Body of pancreas (tissue), 4 donors: ENCODE measurements around the gene CLASP1.

Experiments
- POLR2A ChIP-seq, 3 donors: fragments of 450-650 bp; IDR thresholded peaks; one replicate each; pipeline ENCODE4 v1.6.1; 2016; ENCODE audit warnings: antibody characterized with exemption in 3 of 3, mild to moderate bottlenecking in 2 of 3
- TF ChIP-seq, protein P1 (sequence below), 7 experiments: fragments of 450-650 bp in 4 of 7; fragments of 200-600 bp in 3 of 7; sonication (generic) in 3 of 7; IDR thresholded peaks; one replicate each; pipeline ENCODE4 v1.5.1; 2016 to 2019; ENCODE audit warnings: antibody characterized with exemption in 7 of 7

GRCh38 chr2:121365061-121365460, 284.2 kb downstream of the CLASP1 start:
- no peak for TF ChIP-seq POLR2A (IDR thresholded peaks at IDR 0.05)
- TF ChIP-seq, protein P1, sequence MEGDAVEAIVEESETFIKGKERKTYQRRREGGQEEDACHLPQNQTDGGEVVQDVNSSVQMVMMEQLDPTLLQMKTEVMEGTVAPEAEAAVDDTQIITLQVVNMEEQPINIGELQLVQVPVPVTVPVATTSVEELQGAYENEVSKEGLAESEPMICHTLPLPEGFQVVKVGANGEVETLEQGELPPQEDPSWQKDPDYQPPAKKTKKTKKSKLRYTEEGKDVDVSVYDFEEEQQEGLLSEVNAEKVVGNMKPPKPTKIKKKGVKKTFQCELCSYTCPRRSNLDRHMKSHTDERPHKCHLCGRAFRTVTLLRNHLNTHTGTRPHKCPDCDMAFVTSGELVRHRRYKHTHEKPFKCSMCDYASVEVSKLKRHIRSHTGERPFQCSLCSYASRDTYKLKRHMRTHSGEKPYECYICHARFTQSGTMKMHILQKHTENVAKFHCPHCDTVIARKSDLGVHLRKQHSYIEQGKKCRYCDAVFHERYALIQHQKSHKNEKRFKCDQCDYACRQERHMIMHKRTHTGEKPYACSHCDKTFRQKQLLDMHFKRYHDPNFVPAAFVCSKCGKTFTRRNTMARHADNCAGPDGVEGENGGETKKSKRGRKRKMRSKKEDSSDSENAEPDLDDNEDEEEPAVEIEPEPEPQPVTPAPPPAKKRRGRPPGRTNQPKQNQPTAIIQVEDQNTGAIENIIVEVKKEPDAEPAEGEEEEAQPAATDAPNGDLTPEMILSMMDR (IDR thresholded peaks at IDR 0.05) = no peak
